AG04450 (cell line): ENCODE results near the gene KRTAP5-2. TPM values are rescaled to one million over a fixed set of nuclear protein-coding genes. Genes with fewer than 3 reads are reported as not detected.

Source experiments
- CTCF ChIA-PET: fragments of 300-600, 350-600 bp; formaldehyde crosslinking; extraction: SDS; loops from one replicate; lab custom pipeline; 2022; ENCODE audit warnings: antibody characterized with exemption, inconsistent platforms; lab: Charles Lee
- POLR2A ChIA-PET: fragments of 350-600 bp; formaldehyde crosslinking; extraction: SDS; loops from one replicate; lab custom pipeline; 2021; ENCODE audit warnings: antibody characterized with exemption, inconsistent platforms; lab: Yijun Ruan, JAX
- DNase-seq: peaks from one replicate; pipeline ENCODE4 v3.0.0-alpha.2; 2011; ENCODE audit warnings: low read depth, low spot score
- H3K27ac ChIP-seq: one replicate; pipeline ENCODE4 v1.5.1; 2012; ENCODE audit warnings: low read depth, low read length, control low read depth
- H3K27me3 ChIP-seq: one replicate; pipeline ENCODE4 v1.6.0; 2012; ENCODE audit warnings: low read length; ENCODE audit not compliant: control insufficient read depth, insufficient read depth
- H3K4me3 ChIP-seq: 2 replicates; pipeline ENCODE4 v1.5.1; 2011; ENCODE audit warnings: mild to moderate bottlenecking, low read depth, low read length, control low read depth
- H3K9me3 ChIP-seq: 2 replicates; pipeline ENCODE4 v1.5.1; 2012; ENCODE audit warnings: low read length; ENCODE audit not compliant: control insufficient read depth, insufficient read depth
- polyA plus RNA-seq: library from polyadenylated mRNA; depleted of rRNA; stranded (reverse); fragments of >200 nt; gene quantifications from 2 replicates; pipeline ENCODE4 v1.2.3, GENCODE V29; 2011
- TF ChIP-seq, protein P1 (sequence below): IDR thresholded peaks from 2 replicates; pipeline ENCODE4 v1.5.1; 2011; ENCODE audit warnings: low read depth, low read length, control low read depth, inconsistent platforms

The KRTAP5-2 gene
- polyA plus RNA-seq, 1 experiment: not detected

DNA sequence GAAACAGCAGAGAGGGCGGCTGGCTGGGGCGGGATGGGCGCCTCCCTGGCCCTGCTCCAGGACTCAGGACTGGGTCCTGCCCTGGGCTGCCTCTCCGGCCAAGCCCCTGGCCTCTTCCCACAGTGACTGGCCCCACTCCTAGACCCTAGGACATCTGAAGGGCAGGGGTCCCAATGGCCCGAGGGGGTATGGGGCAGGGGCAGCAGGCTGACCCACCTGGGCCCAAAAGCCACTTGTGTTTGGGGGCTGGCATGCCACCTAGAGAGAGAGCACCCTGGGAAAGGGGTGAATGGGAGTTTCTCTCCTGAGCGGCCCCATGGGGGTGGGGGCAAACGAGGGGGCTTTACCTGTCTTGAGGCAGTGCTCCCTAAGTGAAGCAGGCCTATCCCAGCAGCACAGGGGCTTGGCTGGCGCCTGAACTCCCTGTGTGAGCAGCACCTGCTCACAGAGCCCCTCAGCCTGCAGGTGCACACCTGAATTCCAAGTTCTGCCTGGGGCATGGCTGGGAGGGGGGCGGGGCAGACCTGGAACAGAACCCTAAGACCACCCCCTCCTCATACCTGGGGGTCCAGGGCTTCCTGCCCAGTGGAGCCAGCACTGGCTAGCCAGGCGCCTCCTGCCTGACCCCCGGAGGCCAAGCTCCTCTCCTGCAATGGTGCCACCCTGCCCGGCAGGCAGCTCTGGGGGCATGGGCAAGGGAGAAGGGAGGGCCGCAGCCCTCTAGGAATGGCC is 42.9 kb downstream of the KRTAP5-2 start:
- CTCF ChIA-PET: interaction anchor here (0.6 kb wide), 1 partner anchor 8 kb away, joined by 4 read pairs; no protein-coding TSS in a partner anchor
- Histone ChIP-seq H3K27me3 (no peaks in the 10 kb centered on the region), H3K27ac (no peak overlapping the region), H3K9me3 (no peaks in the 10 kb centered on the region; the same call in 1 of the 2 replicates), H3K4me3 (no peak overlapping the region)
- no peak for DNase-seq
- TF ChIP-seq, protein P1, sequence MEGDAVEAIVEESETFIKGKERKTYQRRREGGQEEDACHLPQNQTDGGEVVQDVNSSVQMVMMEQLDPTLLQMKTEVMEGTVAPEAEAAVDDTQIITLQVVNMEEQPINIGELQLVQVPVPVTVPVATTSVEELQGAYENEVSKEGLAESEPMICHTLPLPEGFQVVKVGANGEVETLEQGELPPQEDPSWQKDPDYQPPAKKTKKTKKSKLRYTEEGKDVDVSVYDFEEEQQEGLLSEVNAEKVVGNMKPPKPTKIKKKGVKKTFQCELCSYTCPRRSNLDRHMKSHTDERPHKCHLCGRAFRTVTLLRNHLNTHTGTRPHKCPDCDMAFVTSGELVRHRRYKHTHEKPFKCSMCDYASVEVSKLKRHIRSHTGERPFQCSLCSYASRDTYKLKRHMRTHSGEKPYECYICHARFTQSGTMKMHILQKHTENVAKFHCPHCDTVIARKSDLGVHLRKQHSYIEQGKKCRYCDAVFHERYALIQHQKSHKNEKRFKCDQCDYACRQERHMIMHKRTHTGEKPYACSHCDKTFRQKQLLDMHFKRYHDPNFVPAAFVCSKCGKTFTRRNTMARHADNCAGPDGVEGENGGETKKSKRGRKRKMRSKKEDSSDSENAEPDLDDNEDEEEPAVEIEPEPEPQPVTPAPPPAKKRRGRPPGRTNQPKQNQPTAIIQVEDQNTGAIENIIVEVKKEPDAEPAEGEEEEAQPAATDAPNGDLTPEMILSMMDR: no peak
- POLR2A ChIA-PET: no interaction called here

DNA sequence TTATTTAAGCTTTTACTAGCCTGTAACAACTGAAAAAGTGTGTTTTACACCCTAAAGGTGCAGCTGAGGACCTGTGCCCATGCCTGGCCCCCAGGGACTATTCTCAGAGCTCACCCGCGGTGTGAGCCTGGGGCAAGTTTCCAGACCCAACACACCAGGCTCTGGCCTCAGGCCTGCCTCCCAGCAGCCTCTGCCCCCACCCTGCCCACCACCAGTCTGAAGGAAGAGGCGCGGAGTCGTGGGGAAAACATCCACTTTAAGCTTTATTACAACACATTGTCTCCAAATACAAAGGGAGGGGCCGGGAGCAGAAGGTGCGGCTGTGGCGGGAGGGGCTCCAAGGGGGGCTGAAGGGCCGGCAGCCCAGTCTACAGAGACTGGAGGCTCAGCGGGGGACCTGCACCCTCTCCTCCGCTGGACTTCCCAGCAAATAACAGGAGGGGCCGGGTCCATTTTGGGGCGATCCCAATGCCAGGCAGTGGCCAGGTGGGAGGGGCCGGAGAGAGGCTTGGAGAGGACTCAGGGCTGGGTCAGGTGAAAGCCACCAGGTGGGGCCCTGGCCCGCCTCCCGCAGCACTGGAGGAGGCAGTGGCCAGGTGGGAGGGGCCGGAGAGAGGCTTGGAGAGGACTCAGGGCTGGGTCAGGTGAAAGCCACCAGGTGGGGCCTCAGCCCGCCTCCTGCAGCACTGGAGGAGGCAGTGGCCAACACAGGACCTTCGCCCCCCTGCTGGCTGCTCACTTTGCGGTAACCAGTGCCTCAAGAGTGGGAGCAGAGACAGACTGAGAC is 44.1 kb downstream of the KRTAP5-2 start:
- H3K27me3 ChIP-seq: peaks cover 7% of the 10 kb centered on the region
- TF ChIP-seq, protein P1: no peak
- POLR2A ChIA-PET: no interaction called here
- no peak for DNase-seq
- CTCF ChIA-PET: interaction anchor here (1.2 kb wide), 1 partner anchor 21 kb away, joined by 3 read pairs; no protein-coding TSS in a partner anchor
- no peaks in the 10 kb centered on the region; the same call in 1 of the 2 replicates for H3K9me3 ChIP-seq
- H3K4me3 ChIP-seq: no peak overlapping the region
- H3K27ac ChIP-seq: no peak overlapping the region

DNA sequence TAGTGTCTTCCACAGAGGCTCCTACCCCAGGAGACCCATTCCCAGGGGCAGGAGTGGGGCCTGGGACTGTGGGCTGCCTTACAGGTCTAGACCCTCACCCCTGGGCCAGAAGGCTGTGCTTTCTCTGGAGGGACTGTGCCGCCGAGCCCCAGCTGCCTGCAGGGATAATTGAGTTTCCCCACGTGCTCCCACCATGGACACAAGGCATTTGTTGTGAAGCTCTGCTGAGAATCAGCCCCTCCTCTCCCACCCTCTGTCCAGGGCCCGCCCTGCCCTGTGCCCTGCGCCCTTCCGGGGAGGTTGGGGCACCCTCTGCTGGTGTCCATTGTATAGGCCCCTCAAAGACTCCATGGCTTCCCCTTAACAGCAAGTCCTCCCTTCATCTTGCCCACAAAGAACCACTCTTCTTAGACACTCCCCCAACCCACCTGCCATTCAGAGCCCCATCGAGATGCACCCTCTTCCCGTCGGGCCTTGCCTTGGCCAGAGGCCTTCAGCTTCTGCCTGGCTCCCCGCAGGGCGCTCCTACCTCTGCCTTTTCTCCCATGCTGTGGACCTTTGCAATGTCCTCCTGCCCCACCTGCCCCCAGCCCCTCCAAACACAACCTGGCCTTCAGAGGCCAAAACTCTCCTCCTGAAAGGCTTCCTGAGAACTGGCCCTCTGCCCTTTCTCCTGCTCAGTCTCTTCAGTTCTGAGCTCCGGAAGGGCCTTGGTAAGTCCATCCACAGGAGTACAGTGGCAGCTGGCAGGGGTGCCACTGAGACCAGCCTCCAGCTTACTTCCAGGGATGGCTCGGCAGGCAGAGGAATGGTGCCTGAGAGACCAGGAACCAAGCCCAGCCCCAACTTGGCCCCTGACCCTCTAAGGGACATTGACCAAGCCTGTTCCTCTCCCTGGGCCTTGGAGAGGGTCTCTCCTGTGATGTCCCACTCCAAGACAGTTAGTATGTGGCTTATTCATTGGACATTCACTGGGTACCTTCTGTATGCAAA is 48.5 kb downstream of the KRTAP5-2 start:
- ChIA-PET CTCF (interaction anchor here (2.6 kb wide), 1 partner anchor 25 kb away, joined by 12 read pairs; no protein-coding TSS in a partner anchor), POLR2A (no interaction called here)
- H3K4me3 ChIP-seq: no peak overlapping the region
- H3K9me3 ChIP-seq: no peaks in the 10 kb centered on the region; the same call in 1 of the 2 replicates
- no peak for DNase-seq
- TF ChIP-seq, protein P1: no peak
- no peak overlapping the region for H3K27ac ChIP-seq
- peaks cover 41% of the 10 kb centered on the region for H3K27me3 ChIP-seq

DNA sequence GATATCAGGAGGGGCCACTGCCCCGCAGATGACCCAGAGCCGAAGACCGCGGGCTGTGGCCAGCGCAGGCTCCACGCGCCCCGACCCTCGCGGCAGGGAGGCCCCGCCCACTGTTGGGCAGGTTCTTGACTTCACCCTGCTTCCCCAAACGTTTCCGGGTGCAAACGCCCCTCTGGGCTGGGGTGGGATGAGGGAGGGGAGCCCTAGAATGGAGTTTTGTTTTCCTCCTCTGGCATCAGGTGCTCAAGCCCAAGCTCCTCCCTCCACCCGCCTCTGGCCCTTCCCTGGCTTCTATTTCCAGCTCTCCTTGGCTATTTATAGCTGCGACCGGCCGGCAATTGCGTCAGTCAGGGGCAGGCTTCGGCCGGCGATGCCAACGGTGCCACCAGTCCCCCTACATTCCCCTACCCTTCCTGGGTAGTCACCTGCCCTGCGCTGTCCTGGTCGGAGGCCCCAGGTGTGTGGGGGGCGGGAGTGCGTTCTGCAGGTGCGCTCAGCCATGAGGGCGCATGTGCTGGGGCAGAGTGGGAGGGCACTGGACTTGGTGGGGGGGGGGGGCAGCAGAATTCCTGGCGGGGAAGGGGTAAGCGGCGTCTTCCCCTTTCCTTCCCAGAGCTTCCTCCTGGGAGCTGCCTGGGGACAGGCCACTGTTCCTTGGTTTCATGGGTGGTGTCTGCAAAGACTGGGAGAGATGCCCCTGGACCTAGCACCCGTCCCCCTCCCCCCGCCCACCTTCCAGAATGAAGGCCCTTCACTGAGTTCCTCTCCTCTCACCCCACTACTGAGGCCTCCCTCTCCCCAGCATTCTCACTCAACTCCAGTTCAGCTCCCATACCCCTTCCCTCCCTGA is 49.6 kb downstream of the KRTAP5-2 start:
- DNase-seq: no peak
- H3K27ac ChIP-seq: no peak overlapping the region
- H3K9me3 ChIP-seq: no peaks in the 10 kb centered on the region; the same call in 1 of the 2 replicates
- CTCF ChIA-PET: interaction anchor here (2.6 kb wide), 1 partner anchor 26 kb away, joined by 12 read pairs; no protein-coding TSS in a partner anchor
- peaks cover 48% of the 10 kb centered on the region for H3K27me3 ChIP-seq
- POLR2A ChIA-PET: no interaction called here
- TF ChIP-seq, protein P1: no peak
- H3K4me3 ChIP-seq: peak overlapping the region; percentile 22; the same call in 1 of the 2 replicates
